ENCODE results near the gene NVL. TPM values are rescaled to one million over a fixed set of nuclear protein-coding genes. Genes with fewer than 3 reads are reported as not detected.
"Not testable (repeated sequence)": the region's sequence is repeated elsewhere in the genome, so short reads cannot be mapped to it uniquely, and the experiment has no call there.

NVL gene
- polyA plus RNA-seq (2013, experiment 1 of 2; ENCODE audit: insufficient read length): 16.2 TPM
- 11.9 TPM for polyA plus RNA-seq (2013, experiment 2 of 2; ENCODE audit: insufficient read length)

DNA sequence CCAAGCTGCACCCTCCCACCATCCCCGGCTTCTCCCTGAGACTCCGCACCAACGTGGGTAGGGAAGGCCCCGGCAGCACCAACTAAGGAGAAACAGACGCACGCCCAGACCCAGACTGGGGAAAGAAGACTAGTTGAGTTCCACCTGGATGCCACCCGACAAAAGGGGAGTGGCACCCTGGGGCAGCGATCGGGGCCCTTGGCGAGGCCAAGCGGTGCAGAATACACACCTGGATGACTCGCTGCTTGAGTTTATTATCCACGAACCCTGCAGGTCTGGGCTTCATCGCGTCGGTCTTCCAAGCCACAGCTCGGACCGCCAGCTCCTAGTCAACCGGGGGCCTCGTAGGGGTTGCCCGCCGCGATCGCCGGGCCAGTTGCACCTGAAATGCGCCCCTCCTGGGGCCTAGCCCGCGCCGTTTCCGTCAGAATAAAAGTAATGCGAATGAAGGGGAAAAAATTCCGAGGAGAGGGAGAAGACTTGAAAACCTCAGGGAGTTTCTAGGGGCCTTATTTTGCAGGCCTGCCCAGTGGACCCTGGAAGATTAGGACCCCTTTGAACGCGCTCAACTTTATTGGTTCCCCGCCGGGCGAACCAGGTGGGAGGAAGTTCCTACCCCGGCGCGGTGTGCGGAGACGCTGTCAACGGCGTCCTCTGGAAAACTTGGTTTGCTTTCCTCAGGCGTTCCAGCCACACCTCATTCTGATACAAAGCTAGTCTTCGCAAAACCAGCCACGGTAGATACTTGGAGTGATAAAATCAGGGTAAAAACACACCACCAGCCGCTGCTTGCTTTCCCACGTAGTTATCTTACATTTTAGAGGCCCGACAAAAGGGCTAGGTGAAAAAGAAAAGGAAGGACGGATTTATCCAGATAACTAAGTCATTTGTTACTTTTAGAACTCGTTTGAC, at the start of gene NVL:
Gene NVL (minus strand): TSS at position 331 of the 912 bp plus-strand sequence. CDS start 45 bp downstream, at position 286.
- peak; percentile 89 for DNase-seq

DNA sequence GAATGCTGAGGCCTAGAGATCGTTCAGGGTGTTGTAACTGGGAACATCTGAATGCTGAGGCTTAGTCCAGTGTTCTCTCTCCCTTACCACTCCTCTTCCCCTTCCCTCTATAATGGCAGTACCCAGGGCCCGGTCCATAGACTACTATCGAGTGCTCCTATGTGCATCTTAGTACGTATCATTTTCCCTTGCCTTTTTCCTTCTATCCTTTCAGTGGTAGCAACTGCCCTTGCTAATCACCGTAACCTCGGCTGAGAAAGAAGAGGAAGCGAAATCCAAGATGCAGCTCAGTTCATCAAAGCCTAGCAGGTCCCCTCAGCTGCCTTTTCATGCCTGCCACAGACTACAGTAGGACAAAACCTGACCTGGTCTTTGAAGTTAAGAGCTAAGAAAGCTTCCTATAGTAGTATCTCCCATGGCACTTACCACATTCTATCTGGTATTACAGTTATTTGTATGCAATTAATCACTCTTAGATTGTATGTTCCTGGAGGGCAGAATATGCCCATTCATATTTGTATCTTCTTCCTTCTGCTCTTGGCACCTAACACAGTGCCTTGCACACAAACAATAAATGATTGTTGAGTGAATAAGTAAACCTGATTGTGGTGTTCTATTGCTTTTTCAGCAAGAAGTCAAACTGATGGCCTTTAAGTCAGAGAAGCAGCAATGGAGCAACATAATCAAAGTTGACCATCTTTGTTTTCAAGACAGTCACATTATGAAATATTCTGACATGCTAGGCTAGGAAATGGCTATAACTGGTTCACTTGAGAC, 49.1 kb upstream of the NVL start:
- DNase-seq: no peak

- DNase-seq: peak; percentile 42
These were observed 47.7 kb upstream of the NVL start for GRCh38 chr1:224377676-224378006.

DNA sequence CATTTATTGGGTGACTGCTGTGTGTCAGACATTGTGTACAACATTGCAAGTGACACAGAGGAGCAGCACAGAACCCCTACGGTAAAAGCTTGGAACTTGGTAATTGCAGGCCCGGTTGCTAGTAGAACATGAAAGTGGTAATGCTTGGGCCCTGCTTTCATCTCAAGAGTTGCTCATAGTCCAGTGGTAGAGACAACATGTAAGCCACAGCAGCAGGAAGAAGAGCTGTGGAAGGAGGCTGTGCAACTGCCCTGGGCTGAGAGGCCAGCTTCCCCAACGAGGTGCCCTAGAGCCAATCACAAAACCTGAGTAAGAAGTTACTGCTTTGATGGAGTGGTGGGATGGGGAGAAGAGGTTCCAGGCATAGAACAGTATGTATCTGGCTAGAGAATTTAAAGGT, 45.1 kb upstream of the NVL start:
- DNase-seq: no peak

- no peak for DNase-seq
These were observed 43.1 kb upstream of the NVL start for GRCh38 chr1:224373008-224373590.

DNA sequence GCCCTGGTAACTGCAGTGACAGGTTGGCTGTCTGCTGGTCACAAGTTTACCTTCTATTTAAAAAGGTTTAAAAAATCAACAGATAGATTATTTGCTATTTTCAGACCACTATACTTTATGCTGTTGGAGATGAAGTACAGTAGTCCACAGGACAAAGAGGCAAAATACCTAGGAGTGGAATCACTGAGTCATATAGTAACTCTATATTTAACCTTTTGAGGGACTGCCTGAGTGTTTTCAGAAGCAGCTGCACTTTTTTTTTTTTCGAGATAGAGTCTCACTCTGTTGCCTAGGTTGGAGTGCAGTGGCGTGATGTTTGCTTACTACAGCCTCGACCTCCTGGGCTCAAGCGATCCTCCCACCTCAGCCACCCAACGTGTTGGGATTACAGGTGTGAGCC, 38.4 kb upstream of the NVL start:
- DNase-seq: no peak

GRCh38 chr1:224359207-224359606, 29.2 kb upstream of the NVL start:
- DNase-seq: no peak

DNA sequence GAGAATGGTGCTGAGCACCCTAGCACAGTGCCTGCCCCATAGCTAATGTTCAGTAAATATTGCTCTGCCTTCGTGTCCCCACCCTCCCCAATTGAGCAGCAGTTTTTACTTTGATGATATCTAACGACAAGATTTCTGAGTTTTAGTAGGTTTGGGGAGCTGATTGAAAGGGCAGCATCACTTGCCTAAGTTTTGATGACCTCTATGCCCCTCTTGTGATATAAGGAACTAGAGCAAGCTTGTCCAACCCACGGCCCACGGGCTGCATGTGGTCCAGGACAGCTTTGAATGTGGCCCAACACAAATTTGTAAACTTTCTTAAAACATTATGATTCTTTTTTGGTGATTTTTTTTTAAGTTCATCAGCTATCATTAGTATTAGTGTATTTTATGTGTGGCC, 28.3 kb upstream of the NVL start:
- no peak for DNase-seq

GRCh38 chr1:224357626-224358124, 27.7 kb upstream of the NVL start:
- no peak for DNase-seq

GRCh38 chr1:224356685-224357625, 27.0 kb upstream of the NVL start, which contains the start of gene CNIH4:
Gene CNIH4, plus strand, starts transcription at chr1:224356879. Its CDS starts 46 bp downstream, at chr1:224356925.
- DNase-seq: peak; percentile 97

- DNase-seq: no peak
These were observed 24.3 kb upstream of the NVL start for GRCh38 chr1:224353975-224354925.

GRCh38 chr1:224352436-224353085, 22.6 kb upstream of the NVL start:
- not testable (repeated sequence) for DNase-seq

GRCh38 chr1:224349716-224350115, 19.7 kb upstream of the NVL start:
- not testable (repeated sequence) for DNase-seq

DNA sequence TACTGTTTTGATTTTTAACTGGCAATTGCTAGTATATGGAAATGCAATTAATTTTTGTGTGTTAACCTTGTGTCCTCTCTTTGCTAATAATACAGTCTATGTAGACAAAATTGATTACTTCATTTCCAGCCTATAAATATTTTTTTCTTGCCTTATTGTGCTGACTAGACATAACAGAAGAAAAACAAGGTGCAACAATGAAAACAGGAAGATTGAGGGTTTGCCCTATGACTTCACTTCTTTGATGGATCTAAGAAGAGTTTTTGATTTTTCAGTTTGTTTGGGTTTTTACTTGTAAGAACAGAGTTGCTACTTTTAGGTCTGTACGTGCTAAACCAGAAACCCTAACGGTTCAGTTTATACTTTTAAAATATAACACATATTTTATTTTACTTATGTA, 18.2 kb upstream of the NVL start:
- no peak for DNase-seq

- DNase-seq: no peak
These were observed 13.7 kb upstream of the NVL start for GRCh38 chr1:224343679-224344078.

- DNase-seq: peak; percentile 12
These were observed 10.7 kb upstream of the NVL start for GRCh38 chr1:224340453-224341384.

DNA sequence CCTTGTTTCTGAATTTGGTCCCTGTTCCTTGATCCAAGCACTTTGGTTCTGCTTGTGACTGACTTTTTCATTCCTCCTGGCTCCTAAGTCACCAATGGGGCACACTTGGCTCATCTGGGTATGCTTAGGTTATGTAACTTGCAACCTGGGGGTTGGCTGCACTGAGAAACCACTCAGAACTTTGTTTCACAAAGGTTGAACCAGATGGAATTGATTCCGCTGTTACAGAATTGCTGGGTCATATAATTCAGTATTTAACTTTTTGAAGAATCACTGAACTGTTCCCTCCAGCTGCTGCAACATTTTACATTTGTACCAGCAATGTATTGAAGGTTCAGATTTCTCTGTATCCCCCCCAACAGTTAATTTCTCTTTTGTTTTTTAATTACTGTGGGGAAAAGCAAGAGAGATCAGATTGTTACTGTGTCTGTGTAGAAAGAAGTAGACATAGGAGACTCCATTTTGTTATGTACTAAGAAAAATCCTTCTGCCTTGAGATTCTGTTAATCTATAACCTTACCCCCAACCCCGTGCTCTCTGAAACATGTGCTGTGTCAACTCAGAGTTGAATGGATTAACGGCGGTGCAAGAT, 9.6 kb upstream of the NVL start:
- DNase-seq: no peak

DNA sequence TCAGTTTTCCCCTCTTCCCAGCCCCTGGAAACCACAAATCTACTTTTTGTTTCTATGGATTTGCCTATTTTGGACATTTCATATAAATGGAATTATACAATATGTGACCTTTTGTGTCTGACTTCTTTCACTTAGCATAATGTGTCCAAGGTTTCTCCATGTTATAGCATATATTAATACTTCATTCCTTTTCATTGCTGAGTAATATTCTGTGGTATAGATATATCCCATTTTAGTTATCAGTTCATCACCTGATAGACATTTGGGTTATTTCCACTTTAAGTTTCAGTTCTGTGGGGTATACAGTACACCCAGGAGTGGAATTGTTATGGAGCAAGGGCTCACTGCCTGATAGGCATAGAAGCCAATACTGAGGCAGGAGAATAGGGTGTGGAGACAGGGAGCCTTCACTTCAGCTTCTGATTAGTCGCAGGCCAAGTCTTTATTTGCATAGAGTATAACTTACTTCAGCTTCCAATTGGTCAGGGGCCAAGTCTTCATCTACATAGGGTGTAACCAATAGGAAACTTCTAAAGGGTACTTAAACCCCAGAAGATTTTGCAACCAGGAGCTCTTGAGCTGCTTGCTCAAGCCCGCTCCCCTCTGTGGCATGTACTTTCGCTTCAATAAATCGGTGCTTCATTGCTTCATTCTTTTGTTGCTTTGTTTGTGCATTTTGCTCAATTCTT, 8.3 kb upstream of the NVL start:
- no peak for DNase-seq

Measured in fibroblast of skin of back (primary cell).